Raji (cell line): ENCODE results near the gene DHRSX.

Experiments
- POLR2A ChIP-seq: IDR thresholded peaks from 2 replicates; pipeline ENCODE4 v1.6.1; 2011; ENCODE audit warnings: low read depth, low read length, control low read depth; ENCODE audit not compliant: insufficient read depth

Gene DHRSX

DNA sequence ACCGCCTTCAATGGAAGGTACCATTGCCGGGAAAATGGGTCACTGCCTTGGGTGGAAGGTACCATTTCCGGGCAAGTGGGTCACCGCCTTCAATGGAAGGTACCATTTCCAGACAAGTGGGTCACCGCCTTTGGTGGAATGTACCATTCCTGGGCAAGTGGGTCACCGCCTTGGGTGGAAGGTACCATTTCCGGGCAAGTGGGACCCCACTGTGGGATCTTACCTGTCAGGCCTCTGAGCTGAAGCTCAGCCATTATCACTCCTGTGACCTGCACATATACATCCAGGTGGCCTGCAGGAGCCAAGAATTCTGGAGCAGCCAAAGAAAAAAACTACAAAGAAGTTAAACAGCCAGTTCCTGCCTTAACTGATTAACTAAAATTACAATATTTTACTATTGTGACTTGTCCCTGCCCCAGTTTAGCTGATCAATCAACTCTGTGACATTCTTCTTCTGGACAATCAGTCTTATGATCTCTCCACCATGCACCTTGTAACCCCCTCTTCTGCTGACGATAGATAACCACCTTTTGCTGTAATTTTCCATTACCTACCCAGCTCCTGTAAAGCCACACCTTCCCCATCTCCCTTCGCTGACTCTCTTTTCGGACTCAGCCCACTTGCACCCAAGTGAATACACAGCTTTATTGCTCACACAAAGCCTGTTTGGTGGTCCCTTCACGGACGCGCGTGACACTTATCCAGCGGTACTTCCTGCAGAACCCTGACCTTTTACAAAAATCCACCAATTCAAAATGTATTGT, 313.2 kb downstream of the DHRSX start:
- no peak for TF ChIP-seq POLR2A

DNA sequence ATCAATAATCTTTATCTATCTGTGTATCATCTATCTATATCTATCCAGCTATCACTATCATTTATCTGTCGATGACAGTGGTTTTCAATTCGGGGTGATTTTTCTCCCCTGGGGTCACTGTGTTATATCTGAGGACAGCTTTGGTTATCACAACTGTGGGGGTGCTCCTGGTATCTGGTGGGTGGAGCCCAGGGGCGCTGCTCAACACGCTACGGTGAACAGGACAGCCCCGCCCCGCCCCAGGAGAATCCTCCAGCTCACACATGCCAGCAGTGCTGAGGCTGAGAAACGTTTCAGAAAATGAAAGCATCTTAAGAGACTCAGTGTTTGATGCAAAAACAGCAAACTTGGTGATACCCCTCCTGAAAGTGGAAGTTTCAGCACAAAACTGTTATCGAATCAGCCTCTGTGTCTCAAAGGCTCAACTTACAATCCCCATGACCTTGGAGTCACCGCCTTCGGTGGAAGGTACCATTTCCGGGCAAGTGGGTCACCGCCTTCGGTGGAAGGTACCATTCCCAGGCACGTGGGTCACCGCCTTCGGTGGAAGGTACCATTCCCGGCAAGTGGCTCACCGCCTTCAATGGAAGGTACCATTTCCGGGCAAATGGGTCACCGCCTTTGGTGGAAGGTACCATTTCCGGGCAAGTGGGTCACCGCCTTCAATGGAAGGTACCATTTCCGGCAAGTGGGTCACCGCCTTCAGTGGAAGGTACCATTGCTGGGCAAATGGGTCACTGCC, 315.3 kb downstream of the DHRSX start:
- no peak for TF ChIP-seq POLR2A

DNA sequence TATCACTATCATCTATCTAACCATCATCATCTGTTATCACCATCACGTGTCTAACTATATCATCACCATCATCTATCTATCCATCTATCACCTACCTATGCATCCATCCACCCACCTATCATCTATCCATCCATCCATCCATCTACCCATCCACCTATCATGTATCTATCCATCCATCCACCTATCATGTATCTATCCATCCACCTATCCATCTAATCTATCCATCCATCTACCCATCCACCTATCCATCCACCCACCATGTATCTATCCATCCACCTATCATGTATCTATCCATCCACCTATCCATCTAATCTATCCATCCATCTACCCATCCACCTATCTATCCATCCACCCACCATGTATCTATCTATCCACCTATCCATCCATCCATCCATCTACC, 316.7 kb downstream of the DHRSX start:
- TF ChIP-seq POLR2A, result no peak

DNA sequence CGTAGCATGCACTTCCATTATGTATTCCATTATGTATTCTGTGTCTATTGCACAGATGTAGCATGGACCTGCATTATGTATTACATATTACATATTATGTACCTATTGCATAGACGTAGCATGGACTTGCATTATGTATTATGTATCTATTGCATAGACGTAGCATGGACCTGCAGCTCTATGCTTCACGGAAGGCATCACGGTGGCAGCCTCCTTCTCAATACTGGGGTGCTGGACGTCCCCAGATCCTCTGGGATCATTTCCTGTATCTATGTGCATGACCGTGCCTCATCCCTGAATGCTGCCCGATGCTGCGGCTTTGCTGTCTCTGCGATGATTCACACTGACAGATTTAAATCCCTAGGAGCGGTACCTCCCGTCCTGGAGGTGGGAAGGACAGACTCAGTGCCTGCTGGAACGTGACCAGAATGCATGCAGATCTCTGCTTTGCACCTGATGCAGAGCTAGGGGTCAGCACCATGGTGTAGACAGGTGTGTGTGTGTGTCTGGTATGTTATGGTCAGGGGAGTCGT, 317.5 kb downstream of the DHRSX start:
- no peak for TF ChIP-seq POLR2A

DNA sequence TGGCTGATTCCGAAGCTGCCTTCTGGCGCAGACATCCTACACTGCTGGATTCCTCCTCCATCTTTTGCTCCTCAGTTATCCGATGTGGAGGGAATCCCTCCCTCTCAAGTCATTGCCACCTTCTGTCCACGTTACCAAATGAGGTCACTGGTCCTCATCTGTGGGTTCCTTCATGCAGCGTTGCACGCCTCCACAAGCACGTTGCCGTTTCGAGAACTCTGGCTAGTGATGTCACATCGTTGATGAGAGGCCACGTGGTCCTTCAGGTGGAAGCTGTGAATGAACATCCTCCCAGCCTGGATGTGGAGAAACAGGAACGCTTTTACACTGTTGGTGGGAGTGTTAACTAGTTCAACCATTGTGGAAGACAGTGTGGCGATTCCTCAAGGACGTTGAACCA, 323.2 kb downstream of the DHRSX start:
- no peak for TF ChIP-seq POLR2A

DNA sequence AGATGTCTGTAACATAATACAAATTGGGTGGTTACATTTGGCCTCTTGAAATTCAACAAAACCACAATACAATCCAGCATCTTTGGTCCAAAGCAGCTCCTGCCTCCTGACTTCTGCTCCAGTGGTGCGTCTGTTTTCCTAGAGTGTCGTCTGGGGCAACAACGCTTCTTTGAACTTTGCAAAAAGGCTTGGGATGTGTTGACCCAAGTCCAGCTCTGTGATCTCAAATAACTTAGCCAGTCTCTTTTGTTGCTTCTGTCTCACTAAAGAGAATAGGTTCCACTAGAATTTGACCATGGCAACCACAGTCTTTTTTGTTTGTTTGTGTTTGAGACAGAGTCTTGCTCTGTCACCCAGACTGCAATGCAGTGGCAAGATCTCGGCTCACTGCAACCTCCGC, 324.0 kb downstream of the DHRSX start:
- no peak for TF ChIP-seq POLR2A

DNA sequence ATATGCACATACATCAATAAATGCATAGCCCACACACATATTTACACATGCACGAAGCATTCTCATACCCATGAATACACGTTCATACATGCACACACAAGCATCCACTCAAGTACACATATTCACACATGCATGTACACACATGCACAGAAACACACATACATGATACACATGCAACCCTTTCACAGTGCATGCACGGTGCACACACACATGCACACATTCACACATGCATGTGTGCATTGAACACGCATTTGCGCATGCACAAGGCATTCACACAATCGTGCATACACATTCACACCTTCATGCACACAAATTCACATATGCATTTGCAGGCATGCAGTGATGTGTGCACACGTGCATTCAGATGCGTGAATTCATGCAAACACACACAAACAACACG, 324.5 kb downstream of the DHRSX start:
- TF ChIP-seq POLR2A, result no peak

DNA sequence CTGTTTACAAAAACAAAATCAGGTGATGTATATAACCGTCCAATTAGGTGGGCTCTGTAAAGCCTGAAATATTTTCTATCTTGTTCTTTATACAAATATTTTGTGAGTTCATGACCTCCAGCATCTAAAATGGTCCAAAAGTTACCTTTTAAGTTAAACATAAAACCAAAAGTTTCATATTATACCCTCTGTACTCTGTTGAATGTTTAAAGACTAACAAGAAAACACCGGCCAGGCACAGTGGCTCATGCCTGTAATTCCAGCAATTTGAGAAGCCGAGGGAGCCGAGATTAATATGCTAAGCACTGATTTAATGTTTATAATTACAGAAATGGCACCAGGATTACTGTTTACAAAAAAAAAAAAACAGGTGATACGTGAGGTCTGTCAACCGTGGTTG, 328.4 kb downstream of the DHRSX start:
- no peak for TF ChIP-seq POLR2A
